Sigmoid colon (tissue), 4 donors: ENCODE results near the gene FLRT1.

Experiments
- CTCF ChIP-seq, 4 experiments: fragments of 450-650 bp in 3 of 4; fragments of 200-600 bp in 1 of 4; IDR thresholded peaks; one replicate each; pipeline ENCODE4 v1.5.1; 2016 to 2019; ENCODE audit warnings: antibody characterized with exemption in 4 of 4, mild to moderate bottlenecking in 3 of 4, moderate library complexity in 2 of 4
- POLR2AphosphoS5 ChIP-seq, 4 donors: sonication (generic); formaldehyde crosslinking; IDR thresholded peaks; one replicate each; pipeline ENCODE4 v1.6.1; 2017; ENCODE audit warnings: antibody characterized with exemption in 4 of 4

GRCh38 chr11:64077607-64078006, 41.9 kb downstream of the FLRT1 start:
- TF ChIP-seq POLR2AphosphoS5 (IDR thresholded peaks at IDR 0.05) (no peak), CTCF (IDR thresholded peaks at IDR 0.05) (no peak)
